GM12878 (cell line): ENCODE data around the gene GIPC3. TPM values are rescaled to one million over a fixed set of nuclear protein-coding genes. Genes with fewer than 3 reads are reported as not detected.

Experiments used
- ATAC-seq: fragments of 200-7000 bp; cut with Tn5 transposase; 3 replicates; pipeline ENCODE4 v1.9.1; 2020; ENCODE audit warnings: mild to moderate bottlenecking, moderate library complexity
- BruUV-seq: library from RNA; stranded (reverse); fragments of 400-500 nt; replicated peaks from 2 replicates; lab custom pipeline; 2021; lab: Mats Ljungman, UMichigan
- CTCF ChIA-PET: fragments of 300-600 bp; sonication (Branson Sonifier 250); formaldehyde crosslinking; extraction: SDS; loops from one replicate; lab custom pipeline; 2021; ENCODE audit warnings: inconsistent platforms; lab: Yijun Ruan, JAX
- POLR2A ChIA-PET: fragments of 350-600 bp; formaldehyde crosslinking; extraction: SDS; loops from one replicate; lab custom pipeline; 2021; ENCODE audit warnings: inconsistent platforms; lab: Charles Lee
- RAD21 ChIA-PET: fragments of 300-600 bp; sonication (Branson Sonifier 250); formaldehyde crosslinking; loops from one replicate; lab custom pipeline; 2023; ENCODE audit warnings: antibody characterized with exemption; ENCODE audit not compliant: unreplicated experiment; lab: Charles Lee
- SMC1A ChIA-PET: fragments of 300-600 bp; sonication (Branson Sonifier 250); formaldehyde crosslinking; loops from one replicate; lab custom pipeline; 2023; ENCODE audit not compliant: unreplicated experiment, uncharacterized antibody; lab: Charles Lee
- DNase-seq: peaks from one replicate; pipeline ENCODE4 v3.0.0-alpha.2; 2011; ENCODE audit warnings: low read depth, low spot score
- FAIRE-seq: peaks from 3 replicates; lab custom pipeline; 2011; peaks lifted over from hg19 to GRCh38; lab: Jason Lieb, UNC
- H2AFZ ChIP-seq: 2 replicates; pipeline ENCODE4 v1.6.0; 2011; ENCODE audit warnings: low read depth, low read length, control low read depth; ENCODE audit not compliant: control insufficient read depth
- H3K27ac ChIP-seq: 2 replicates; pipeline ENCODE4 v1.5.1; 2011; ENCODE audit warnings: control low read depth; ENCODE audit not compliant: control insufficient read depth, insufficient read depth
- H3K27me3 ChIP-seq, 2 experiments: replicated peaks in 1 of 2; 2 replicates each; pipeline versions ENCODE4 v1.6.0 to v1.6.1; 2011; ENCODE audit warnings: low read length in 1 of 2; ENCODE audit not compliant: control insufficient read depth in 2 of 2, insufficient read depth in 2 of 2
- H3K36me3 ChIP-seq, 2 experiments: 2 replicates each; pipeline ENCODE4 v1.5.1; 2011; ENCODE audit warnings: low read length in 1 of 2; ENCODE audit not compliant: control insufficient read depth in 2 of 2, insufficient read depth in 2 of 2
- H3K4me1 ChIP-seq: 2 replicates; pipeline ENCODE4 v1.6.1; 2011; ENCODE audit warnings: mild to moderate bottlenecking, low read length, moderate library complexity, mixed read lengths; ENCODE audit not compliant: control insufficient read depth, insufficient read depth
- H3K4me2 ChIP-seq: 2 replicates; pipeline ENCODE4 v1.6.0; 2011; ENCODE audit warnings: control low read depth; ENCODE audit not compliant: control insufficient read depth, insufficient read depth
- H3K4me3 ChIP-seq: fragments of 200-600 bp; sonication (generic); 2 replicates; pipeline ENCODE4 v1.5.1; 2016
- H3K79me2 ChIP-seq: 2 replicates; pipeline ENCODE4 v1.6.0; 2011; ENCODE audit warnings: low read length; ENCODE audit not compliant: control insufficient read depth, insufficient read depth
- H3K9ac ChIP-seq: 2 replicates; pipeline ENCODE4 v1.8.0; 2011; ENCODE audit warnings: low read length, control low read depth, mixed read lengths; ENCODE audit not compliant: control insufficient read depth, insufficient read depth
- H3K9me3 ChIP-seq: replicated peaks from 3 replicates; pipeline ENCODE4 v1.5.1; 2011; ENCODE audit warnings: mild to moderate bottlenecking, low read length; ENCODE audit not compliant: control insufficient read depth, insufficient read depth
- H4K20me1 ChIP-seq: 2 replicates; pipeline ENCODE4 v1.6.0; 2011; ENCODE audit not compliant: control insufficient read depth, insufficient read depth
- CBX5 ChIP-seq: sonication (generic); IDR thresholded peaks from 2 replicates; pipeline ENCODE4 v1.6.1; 2016; ENCODE audit warnings: low read depth, moderate library complexity, mild to moderate bottlenecking, inconsistent platforms
- HDAC6 ChIP-seq: fragments of 200-600 bp; sonication (generic); IDR thresholded peaks from one replicate; pipeline ENCODE4 v1.8.0; 2017; ENCODE audit warnings: antibody characterized with exemption; ENCODE audit not compliant: unreplicated experiment
- HDGF ChIP-seq: fragments of 450-650 bp; IDR thresholded peaks from 2 replicates; pipeline ENCODE4 v1.6.1; 2016; ENCODE audit warnings: antibody characterized with exemption
- KLF5 ChIP-seq: fragments of 450-650 bp; IDR thresholded peaks from 2 replicates; pipeline ENCODE4 v1.6.1; 2014; ENCODE audit warnings: mild to moderate bottlenecking; ENCODE audit not compliant: partially characterized antibody
- LARP7 ChIP-seq: fragments of 450-650 bp; IDR thresholded peaks from 2 replicates; pipeline ENCODE4 v1.6.1; 2017; ENCODE audit warnings: mild to moderate bottlenecking
- NKRF ChIP-seq: fragments of 450-650 bp; conservative IDR thresholded peaks from 2 replicates; pipeline ENCODE4 v1.6.1; 2017; ENCODE audit warnings: mild to moderate bottlenecking, moderate library complexity
- RB1 ChIP-seq: fragments of 450-650 bp; formaldehyde crosslinking; IDR thresholded peaks from 2 replicates; pipeline ENCODE4 v1.6.1; 2017; ENCODE audit warnings: mild to moderate bottlenecking, borderline replicate concordance
- SIN3A ChIP-seq: IDR thresholded peaks from 2 replicates; pipeline ENCODE4 v1.6.1; 2012; ENCODE audit warnings: low read depth, low read length, improper control_type of control experiment
- SIX5 ChIP-seq: IDR thresholded peaks from 2 replicates; pipeline ENCODE4 v1.6.1; 2011; ENCODE audit warnings: mild to moderate bottlenecking, low read depth, low read length, moderate library complexity; ENCODE audit not compliant: severe bottlenecking
- ZNF622 ChIP-seq: fragments of 450-650 bp; IDR thresholded peaks from 2 replicates; pipeline ENCODE4 v1.6.1; 2017; ENCODE audit warnings: mild to moderate bottlenecking, inconsistent platforms
- WGBS: methylation state at CpG from one replicate; pipeline ENCODE4 v1.1.6; 2016; ENCODE audit warnings: low lambda C conversion rate; ENCODE audit not compliant: insufficient replicate concordance, insufficient coverage; ENCODE audit errors: missing lambda C conversion rate; 5-methylcytosine and 5-hydroxymethylcytosine counted together
- in situ Hi-C: fragments of 300-500 bp; cut with MboI; formaldehyde crosslinking; loops from 9 replicates; pipeline ENCODE4 v1.14.3; 2018; ENCODE audit warnings: mixed read lengths
- intact Hi-C: fragments of 100-400 bp; cut with micrococcal nuclease; formaldehyde crosslinking; loops from one replicate; pipeline ENCODE4 v1.14.2; 2022; ENCODE audit not compliant: unreplicated experiment
- polyA plus RNA-seq, 11 experiments: library from polyadenylated mRNA; depleted of rRNA in 4 of 11; unstranded in 6 of 11; stranded (reverse) in 5 of 11; fragments of >200 nt; fragmentation: Nextera tagmentation in 4 of 11; fragmentation: Illumina TruSeq in 1 of 11; extraction: Ambion mirVana in 4 of 11; extraction: Trizol in 1 of 11; gene quantifications; 1 replicate in 1 of 11; 2 replicates in 10 of 11; pipeline versions ENCODE4 v1.2.1 to v1.2.3, GENCODE V29; 2011 to 2016; ENCODE audit warnings: inconsistent platforms in 2 of 11, missing spikeins in 2 of 11, low read depth in 1 of 11
- total RNA-seq, 4 experiments: library from RNA; depleted of rRNA in 3 of 4; stranded (reverse); fragments of >200 nt in 3 of 4; fragmentation: Illumina TruSeq in 1 of 4; extraction: Trizol in 1 of 4; gene quantifications; 2 replicates each; pipeline versions ENCODE4 v1.2.1 to v1.2.3, GENCODE V29; 2013 to 2021
- TF ChIP-seq, protein P1 (sequence below): fragments of 450-650 bp; IDR thresholded peaks from 2 replicates; pipeline ENCODE4 v1.6.1; 2014; ENCODE audit warnings: mild to moderate bottlenecking
- TF ChIP-seq, protein P2 (sequence below): fragments of 450-650 bp; IDR thresholded peaks from 2 replicates; pipeline ENCODE4 v1.6.1; 2016; ENCODE audit warnings: mild to moderate bottlenecking, moderate library complexity, borderline replicate concordance
- TF ChIP-seq, protein P3 (sequence below): fragments of 450-650 bp; IDR thresholded peaks from 2 replicates; pipeline ENCODE4 v1.6.1; 2018; ENCODE audit warnings: mild to moderate bottlenecking, low read depth, moderate library complexity; ENCODE audit not compliant: partially characterized antibody

GIPC3 gene
- total and polyA plus RNA-seq, 10 of the 15 experiments (the other 5 are each of a cell fraction or from before 2014, with no cell fraction given) = not detected

DNA sequence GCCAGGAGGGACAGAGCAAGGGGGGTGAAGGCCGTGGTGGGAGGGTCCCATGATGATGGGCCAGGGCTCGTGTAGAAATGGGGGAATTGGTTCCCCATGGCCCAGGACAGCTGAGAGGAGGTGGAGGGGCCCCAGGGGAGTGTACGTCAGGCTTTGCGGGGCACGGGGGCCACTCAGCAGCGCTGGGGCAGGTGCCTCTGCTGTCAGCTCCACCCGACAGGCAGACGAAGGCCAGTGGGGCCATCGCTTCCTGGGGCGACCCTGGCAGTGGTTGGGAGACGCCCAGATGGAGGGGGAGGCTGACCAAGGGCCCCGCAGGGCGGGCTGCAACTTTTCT, 48.2 kb upstream of the GIPC3 start:
- Histone ChIP-seq H3K27me3 (no peaks in the 10 kb centered on the region), H3K27ac (no peak overlapping the region), H3K36me3 (peaks cover 9 to 18% of the 10 kb centered on the region in 2 experiments), H3K4me3 (no peak overlapping the region), H2AFZ (no peak overlapping the region), H3K4me2 (no peak overlapping the region), H3K79me2 (no peaks in the 10 kb centered on the region), H4K20me1 (no peaks in the 10 kb centered on the region), H3K9ac (no peak overlapping the region), H3K4me1 (no peaks in the 10 kb centered on the region), H3K9me3 (no peaks in the 10 kb centered on the region)
- ChIA-PET POLR2A (interaction anchor here (0.6 kb wide), 1 partner anchor 15 kb away, joined by 5 read pairs; no protein-coding TSS in a partner anchor), SMC1A (no interaction called here), CTCF (interaction anchor here (0.7 to 0.9 kb wide), 2 partner anchors 8 to 30 kb away, joined by 3 to 4 read pairs; no protein-coding TSS in a partner anchor), RAD21 (no interaction called here)
- in situ Hi-C loops (no loop called here), intact Hi-C loops (no loop called here)
- WGBS = 54% methylated on average over 13 of the region's 13 CpGs
- no TSS peak for BruUV-seq
- no peak for DNase-seq
- no peak for FAIRE-seq
- ATAC-seq = no peak; the same call in 2 of the 3 replicates
- TF ChIP-seq ZNF622 (no peak), HDGF (no peak), SIN3A (no peak), RB1 (no peak), CBX5 (no peak), HDAC6 (no peak), SIX5 (no peak), LARP7 (no peak), KLF5 (no peak), NKRF (no peak)
- TF ChIP-seq, protein P1, sequence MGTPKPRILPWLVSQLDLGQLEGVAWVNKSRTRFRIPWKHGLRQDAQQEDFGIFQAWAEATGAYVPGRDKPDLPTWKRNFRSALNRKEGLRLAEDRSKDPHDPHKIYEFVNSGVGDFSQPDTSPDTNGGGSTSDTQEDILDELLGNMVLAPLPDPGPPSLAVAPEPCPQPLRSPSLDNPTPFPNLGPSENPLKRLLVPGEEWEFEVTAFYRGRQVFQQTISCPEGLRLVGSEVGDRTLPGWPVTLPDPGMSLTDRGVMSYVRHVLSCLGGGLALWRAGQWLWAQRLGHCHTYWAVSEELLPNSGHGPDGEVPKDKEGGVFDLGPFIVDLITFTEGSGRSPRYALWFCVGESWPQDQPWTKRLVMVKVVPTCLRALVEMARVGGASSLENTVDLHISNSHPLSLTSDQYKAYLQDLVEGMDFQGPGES = no peak
- TF ChIP-seq, protein P2, sequence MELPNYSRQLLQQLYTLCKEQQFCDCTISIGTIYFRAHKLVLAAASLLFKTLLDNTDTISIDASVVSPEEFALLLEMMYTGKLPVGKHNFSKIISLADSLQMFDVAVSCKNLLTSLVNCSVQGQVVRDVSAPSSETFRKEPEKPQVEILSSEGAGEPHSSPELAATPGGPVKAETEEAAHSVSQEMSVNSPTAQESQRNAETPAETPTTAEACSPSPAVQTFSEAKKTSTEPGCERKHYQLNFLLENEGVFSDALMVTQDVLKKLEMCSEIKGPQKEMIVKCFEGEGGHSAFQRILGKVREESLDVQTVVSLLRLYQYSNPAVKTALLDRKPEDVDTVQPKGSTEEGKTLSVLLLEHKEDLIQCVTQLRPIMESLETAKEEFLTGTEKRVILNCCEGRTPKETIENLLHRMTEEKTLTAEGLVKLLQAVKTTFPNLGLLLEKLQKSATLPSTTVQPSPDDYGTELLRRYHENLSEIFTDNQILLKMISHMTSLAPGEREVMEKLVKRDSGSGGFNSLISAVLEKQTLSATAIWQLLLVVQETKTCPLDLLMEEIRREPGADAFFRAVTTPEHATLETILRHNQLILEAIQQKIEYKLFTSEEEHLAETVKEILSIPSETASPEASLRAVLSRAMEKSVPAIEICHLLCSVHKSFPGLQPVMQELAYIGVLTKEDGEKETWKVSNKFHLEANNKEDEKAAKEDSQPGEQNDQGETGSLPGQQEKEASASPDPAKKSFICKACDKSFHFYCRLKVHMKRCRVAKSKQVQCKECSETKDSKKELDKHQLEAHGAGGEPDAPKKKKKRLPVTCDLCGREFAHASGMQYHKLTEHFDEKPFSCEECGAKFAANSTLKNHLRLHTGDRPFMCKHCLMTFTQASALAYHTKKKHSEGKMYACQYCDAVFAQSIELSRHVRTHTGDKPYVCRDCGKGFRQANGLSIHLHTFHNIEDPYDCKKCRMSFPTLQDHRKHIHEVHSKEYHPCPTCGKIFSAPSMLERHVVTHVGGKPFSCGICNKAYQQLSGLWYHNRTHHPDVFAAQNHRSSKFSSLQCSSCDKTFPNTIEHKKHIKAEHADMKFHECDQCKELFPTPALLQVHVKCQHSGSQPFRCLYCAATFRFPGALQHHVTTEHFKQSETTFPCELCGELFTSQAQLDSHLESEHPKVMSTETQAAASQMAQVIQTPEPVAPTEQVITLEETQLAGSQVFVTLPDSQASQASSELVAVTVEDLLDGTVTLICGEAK = no peak
- TF ChIP-seq, protein P3, sequence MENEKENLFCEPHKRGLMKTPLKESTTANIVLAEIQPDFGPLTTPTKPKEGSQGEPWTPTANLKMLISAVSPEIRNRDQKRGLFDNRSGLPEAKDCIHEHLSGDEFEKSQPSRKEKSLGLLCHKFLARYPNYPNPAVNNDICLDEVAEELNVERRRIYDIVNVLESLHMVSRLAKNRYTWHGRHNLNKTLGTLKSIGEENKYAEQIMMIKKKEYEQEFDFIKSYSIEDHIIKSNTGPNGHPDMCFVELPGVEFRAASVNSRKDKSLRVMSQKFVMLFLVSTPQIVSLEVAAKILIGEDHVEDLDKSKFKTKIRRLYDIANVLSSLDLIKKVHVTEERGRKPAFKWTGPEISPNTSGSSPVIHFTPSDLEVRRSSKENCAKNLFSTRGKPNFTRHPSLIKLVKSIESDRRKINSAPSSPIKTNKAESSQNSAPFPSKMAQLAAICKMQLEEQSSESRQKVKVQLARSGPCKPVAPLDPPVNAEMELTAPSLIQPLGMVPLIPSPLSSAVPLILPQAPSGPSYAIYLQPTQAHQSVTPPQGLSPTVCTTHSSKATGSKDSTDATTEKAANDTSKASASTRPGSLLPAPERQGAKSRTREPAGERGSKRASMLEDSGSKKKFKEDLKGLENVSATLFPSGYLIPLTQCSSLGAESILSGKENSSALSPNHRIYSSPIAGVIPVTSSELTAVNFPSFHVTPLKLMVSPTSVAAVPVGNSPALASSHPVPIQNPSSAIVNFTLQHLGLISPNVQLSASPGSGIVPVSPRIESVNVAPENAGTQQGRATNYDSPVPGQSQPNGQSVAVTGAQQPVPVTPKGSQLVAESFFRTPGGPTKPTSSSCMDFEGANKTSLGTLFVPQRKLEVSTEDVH = no peak
